Stimulated activated CD8-positive, alpha-beta memory T cell treated with anti-CD3 and anti-CD28 coated beads, Interleukin-4, amount 100 ng/mL, for 1 hour (primary cell): ENCODE results near the gene CADPS.

Source experiments
- DNase-seq, 2 donors: peaks; one replicate each; pipeline ENCODE4 v3.0.0-alpha.2; 2020; ENCODE audit warnings: low read depth in 2 of 2, low spot score in 1 of 2

The CADPS gene

DNA sequence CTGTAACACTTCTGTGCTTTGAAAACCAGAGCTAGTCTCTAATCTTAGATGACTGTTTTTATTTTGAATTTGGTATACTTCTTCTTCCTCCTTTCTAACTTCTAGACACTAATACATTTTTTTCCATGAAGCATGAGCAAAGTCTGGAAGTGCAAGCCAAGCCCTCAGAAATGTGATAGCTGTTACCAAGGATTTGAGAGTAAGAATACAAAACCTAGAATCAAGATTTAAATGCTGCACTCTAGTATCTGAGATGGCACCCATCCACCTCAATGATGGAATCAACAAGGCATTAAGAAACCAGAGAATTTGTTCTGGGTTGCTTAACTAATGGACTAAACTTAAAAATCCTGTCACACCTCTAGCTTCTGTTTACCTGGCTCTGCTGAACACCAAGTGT is 511.0 kb downstream of the CADPS start:
- DNase-seq, result no peak

GRCh38 chr3:62363275-62363674 is 511.9 kb downstream of the CADPS start:
- no peak for DNase-seq

DNA sequence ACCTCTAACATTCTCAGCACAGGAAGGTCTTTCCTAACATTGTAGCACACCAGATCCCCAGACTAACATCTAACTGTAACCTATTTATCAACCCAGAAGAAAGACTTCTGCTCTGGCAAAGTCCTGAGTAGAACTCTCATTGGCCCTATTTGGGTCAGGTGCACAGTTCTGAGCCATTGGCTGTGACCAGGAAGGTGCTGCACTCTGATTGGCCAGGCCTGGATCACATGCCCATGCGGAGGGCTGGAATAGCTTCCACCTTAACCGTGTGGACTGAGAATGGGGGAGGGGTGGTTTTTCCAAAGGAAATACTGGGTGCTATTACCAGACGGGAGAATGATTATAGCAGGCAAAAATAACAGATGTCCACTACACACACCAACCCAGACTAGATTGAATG is 513.4 kb downstream of the CADPS start:
- no peak for DNase-seq

DNA sequence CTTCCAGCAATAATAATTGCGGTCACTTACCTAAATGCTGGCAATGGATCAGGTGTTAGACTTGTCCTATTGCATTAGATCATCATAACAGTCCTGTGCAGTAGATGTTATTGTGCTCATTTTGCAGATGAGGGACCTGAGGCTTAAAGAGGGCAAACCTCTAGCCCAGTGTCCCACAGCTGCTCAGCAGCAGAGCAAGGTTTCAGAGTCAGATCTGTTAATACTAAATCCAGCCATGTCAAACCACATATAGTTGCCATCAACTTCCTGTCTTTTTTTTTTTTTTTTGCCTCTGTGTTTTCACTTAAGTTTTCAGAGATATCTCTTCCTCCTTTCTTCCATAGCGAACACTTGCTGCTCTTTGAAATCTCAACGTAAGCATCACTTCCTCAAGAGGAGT is 514.0 kb downstream of the CADPS start:
- DNase-seq, result no peak

DNA sequence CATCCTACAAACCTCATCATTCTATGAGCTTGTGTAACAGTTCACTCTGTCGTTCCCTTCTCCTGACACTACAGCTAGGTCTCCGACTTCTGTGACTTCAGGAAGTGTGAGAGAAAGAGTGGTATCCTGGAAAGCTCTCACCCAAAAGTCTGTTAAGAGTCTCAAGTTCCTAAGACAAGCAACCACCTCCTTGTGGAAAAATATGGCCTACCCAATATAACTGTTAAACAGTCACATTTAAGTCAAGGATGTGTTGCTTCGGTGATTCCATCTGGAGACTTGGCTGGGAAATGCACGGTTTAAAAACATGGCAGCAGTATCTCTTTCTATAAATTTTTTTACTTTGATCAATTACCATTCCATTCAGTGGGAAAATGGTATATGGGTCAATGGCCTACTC is 515.7 kb downstream of the CADPS start:
- no peak for DNase-seq

GRCh38 chr3:62356356-62356755 is 518.9 kb downstream of the CADPS start:
- no peak for DNase-seq

DNA sequence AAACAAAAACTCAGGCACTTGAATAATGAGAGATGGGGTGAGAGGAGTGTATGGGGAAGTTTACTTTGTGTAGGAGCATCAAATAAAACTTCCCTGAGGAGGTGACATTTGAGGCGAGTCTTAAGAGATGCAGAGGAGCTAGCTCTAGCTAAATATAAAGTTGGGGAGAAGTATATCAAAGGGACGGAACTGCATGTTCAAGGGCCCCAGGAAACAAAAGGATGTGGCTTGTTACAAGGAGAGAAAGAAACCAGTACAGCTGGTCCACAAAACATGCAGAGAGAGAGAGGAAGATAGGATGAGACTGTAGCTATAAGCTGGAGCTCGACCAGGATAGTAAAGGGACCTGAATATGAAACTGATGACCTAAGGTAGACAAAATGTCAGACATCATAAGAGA is 519.5 kb downstream of the CADPS start:
- no peak for DNase-seq
